HepG2 (cell line): ENCODE results near the gene TBCB. TPM values are rescaled to one million over a fixed set of nuclear protein-coding genes. Genes with fewer than 3 reads are reported as not detected.

Experiments used
- CREB3 ChIP-seq: sonication (generic); formaldehyde crosslinking; IDR thresholded peaks from 2 replicates; pipeline ENCODE4 v1.5.0; 2020; ENCODE audit warnings: missing genetic modification reagents
- MAF1 ChIP-seq: sonication (generic); formaldehyde crosslinking; IDR thresholded peaks from 2 replicates; pipeline ENCODE4 v1.5.0; 2020; ENCODE audit warnings: missing genetic modification reagents, borderline replicate concordance
- MIER3 ChIP-seq: IDR thresholded peaks from 2 replicates; pipeline ENCODE4 v1.6.1; 2016; ENCODE audit warnings: missing compliant biosample characterization, borderline replicate concordance
- SRY ChIP-seq: sonication (generic); formaldehyde crosslinking; IDR thresholded peaks from 2 replicates; pipeline ENCODE4 v1.8.0; 2022; ENCODE audit warnings: mild to moderate bottlenecking, missing genetic modification reagents
- ZBTB3 ChIP-seq: sonication (generic); formaldehyde crosslinking; IDR thresholded peaks from 2 replicates; pipeline ENCODE4 v1.4.0; 2020; ENCODE audit warnings: low read depth, mild to moderate bottlenecking, moderate library complexity, missing genetic modification reagents, borderline replicate concordance
- ZFP37 ChIP-seq: sonication (generic); formaldehyde crosslinking; IDR thresholded peaks from 2 replicates; pipeline ENCODE4 v1.4.0; 2020; ENCODE audit warnings: missing genetic modification reagents, borderline replicate concordance
- ZNF136 ChIP-seq: sonication (generic); formaldehyde crosslinking; IDR thresholded peaks from 2 replicates; pipeline ENCODE4 v1.8.1; 2022; ENCODE audit warnings: low read depth, mild to moderate bottlenecking, moderate library complexity, missing genetic modification reagents
- ZNF414 ChIP-seq: sonication (generic); formaldehyde crosslinking; IDR thresholded peaks from 2 replicates; pipeline ENCODE4 v1.5.0; 2020; ENCODE audit warnings: missing genetic modification reagents
- ZNF558 ChIP-seq: sonication (generic); formaldehyde crosslinking; IDR thresholded peaks from 2 replicates; pipeline ENCODE4 v1.9.0; 2022; ENCODE audit warnings: mild to moderate bottlenecking, missing genetic modification reagents, borderline replicate concordance
- polyA plus RNA-seq, 8 experiments: library from polyadenylated mRNA; depleted of rRNA in 3 of 8; stranded (reverse) in 7 of 8; unstranded in 1 of 8; fragments of >200 nt; fragmentation: Illumina TruSeq in 4 of 8; extraction: Trizol in 4 of 8; gene quantifications; 2 replicates each; pipeline versions ENCODE4 v1.2.1 to v1.2.3, GENCODE V29; 2011 to 2016; ENCODE audit warnings: low read depth in 4 of 8, missing spikeins in 1 of 8, mixed read lengths in 1 of 8; ENCODE audit not compliant: insufficient read depth in 1 of 8
- total RNA-seq, 5 experiments: library from RNA; depleted of rRNA; stranded (reverse); fragments of >200 nt; fragmentation: Illumina TruSeq; extraction: Trizol; gene quantifications; 2 replicates each; pipeline ENCODE4 v1.2.3, GENCODE V29; 2016; ENCODE audit warnings: low read depth in 1 of 5
- TF ChIP-seq, protein P1 (sequence below): IDR thresholded peaks from 2 replicates; pipeline ENCODE4 v1.6.1; 2012; ENCODE audit warnings: inconsistent platforms
- TF ChIP-seq, protein P2 (sequence below): sonication (generic); formaldehyde crosslinking; IDR thresholded peaks from 2 replicates; pipeline ENCODE4 v1.5.0; 2020; ENCODE audit warnings: mild to moderate bottlenecking, missing genetic modification reagents
- TF ChIP-seq, protein P3 (sequence below): sonication (generic); formaldehyde crosslinking; IDR thresholded peaks from 2 replicates; pipeline ENCODE4 v1.4.0; 2020; ENCODE audit warnings: missing genetic modification reagents

Gene TBCB
- total and polyA plus RNA-seq, 2 of the 13 experiments (the other 11 are each of a cell fraction or from before 2014, with no cell fraction given) = 271 to 276 TPM

DNA sequence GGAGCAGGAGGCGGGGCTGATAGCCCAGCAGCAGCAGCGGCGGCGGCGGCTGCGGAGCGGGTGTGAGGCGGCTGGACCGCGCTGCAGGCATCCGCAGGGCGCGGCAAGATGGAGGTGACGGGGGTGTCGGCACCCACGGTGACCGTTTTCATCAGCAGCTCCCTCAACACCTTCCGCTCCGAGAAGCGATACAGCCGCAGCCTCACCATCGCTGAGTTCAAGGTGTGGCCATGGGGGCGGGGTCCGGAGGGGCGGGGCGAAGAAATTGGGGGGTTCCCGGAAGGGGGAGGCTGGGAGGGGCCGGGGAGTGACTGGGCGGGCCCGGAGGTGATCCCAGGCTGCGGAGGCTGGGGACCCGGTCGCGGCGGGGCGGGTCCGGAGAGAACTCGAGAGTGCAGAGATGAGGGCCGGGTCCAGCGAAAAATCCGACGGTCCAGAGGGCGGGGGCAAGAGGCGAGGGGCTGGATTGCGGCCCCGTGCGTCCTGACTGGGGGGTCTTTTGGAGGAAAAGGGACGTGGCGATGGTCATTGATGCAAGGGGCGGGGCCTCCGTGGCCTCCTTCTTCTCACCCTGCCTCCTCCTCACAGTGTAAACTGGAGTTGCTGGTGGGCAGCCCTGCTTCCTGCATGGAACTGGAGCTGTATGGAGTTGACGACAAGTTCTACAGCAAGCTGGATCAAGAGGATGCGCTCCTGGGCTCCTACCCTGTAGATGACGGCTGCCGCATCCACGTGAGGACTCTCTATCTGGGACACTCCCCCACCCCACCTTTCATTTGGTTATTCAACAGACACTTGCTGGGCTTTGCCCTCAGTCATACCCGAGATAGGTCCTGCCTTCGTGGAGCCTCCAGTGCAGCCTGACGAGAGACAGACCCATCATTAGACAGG, at the start of gene TBCB (continued):
- TF ChIP-seq, protein P1, sequence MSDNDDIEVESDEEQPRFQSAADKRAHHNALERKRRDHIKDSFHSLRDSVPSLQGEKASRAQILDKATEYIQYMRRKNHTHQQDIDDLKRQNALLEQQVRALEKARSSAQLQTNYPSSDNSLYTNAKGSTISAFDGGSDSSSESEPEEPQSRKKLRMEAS = no peak; the same call in 1 of the 2 replicates
- TF ChIP-seq MIER3 (no peak), ZNF136 (CRISPR knock-in tag) (no peak), CREB3 (CRISPR knock-in tag) (no peak), ZBTB3 (CRISPR knock-in tag) (no peak), ZNF558 (CRISPR knock-in tag) (0 out of 2 replicates have a peak, but pooled peaks have one; percentile 72), MAF1 (no peak), ZNF414 (peak; percentile 80), ZFP37 (CRISPR knock-in tag) (no peak), SRY (CRISPR knock-in tag) (0 out of 2 replicates have a peak, but pooled peaks have one; percentile 40)
- TF ChIP-seq, protein P2, sequence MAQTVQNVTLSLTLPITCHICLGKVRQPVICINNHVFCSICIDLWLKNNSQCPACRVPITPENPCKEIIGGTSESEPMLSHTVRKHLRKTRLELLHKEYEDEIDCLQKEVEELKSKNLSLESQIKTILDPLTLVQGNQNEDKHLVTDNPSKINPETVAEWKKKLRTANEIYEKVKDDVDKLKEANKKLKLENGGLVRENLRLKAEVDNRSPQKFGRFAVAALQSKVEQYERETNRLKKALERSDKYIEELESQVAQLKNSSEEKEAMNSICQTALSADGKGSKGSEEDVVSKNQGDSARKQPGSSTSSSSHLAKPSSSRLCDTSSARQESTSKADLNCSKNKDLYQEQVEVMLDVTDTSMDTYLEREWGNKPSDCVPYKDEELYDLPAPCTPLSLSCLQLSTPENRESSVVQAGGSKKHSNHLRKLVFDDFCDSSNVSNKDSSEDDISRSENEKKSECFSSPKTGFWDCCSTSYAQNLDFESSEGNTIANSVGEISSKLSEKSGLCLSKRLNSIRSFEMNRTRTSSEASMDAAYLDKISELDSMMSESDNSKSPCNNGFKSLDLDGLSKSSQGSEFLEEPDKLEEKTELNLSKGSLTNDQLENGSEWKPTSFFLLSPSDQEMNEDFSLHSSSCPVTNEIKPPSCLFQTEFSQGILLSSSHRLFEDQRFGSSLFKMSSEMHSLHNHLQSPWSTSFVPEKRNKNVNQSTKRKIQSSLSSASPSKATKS (CRISPR knock-in tag) = no peak
- TF ChIP-seq, protein P3, sequence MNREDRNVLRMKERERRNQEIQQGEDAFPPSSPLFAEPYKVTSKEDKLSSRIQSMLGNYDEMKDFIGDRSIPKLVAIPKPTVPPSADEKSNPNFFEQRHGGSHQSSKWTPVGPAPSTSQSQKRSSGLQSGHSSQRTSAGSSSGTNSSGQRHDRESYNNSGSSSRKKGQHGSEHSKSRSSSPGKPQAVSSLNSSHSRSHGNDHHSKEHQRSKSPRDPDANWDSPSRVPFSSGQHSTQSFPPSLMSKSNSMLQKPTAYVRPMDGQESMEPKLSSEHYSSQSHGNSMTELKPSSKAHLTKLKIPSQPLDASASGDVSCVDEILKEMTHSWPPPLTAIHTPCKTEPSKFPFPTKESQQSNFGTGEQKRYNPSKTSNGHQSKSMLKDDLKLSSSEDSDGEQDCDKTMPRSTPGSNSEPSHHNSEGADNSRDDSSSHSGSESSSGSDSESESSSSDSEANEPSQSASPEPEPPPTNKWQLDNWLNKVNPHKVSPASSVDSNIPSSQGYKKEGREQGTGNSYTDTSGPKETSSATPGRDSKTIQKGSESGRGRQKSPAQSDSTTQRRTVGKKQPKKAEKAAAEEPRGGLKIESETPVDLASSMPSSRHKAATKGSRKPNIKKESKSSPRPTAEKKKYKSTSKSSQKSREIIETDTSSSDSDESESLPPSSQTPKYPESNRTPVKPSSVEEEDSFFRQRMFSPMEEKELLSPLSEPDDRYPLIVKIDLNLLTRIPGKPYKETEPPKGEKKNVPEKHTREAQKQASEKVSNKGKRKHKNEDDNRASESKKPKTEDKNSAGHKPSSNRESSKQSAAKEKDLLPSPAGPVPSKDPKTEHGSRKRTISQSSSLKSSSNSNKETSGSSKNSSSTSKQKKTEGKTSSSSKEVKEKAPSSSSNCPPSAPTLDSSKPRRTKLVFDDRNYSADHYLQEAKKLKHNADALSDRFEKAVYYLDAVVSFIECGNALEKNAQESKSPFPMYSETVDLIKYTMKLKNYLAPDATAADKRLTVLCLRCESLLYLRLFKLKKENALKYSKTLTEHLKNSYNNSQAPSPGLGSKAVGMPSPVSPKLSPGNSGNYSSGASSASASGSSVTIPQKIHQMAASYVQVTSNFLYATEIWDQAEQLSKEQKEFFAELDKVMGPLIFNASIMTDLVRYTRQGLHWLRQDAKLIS (CRISPR knock-in tag) = no peak
